ENCODE measurements around the gene RFC3. TPM values are rescaled to one million over a fixed set of nuclear protein-coding genes. Genes with fewer than 3 reads are reported as not detected.

Gene RFC3
- total RNA-seq, 1 donor from 2014 or later, result 82.7 TPM

DNA sequence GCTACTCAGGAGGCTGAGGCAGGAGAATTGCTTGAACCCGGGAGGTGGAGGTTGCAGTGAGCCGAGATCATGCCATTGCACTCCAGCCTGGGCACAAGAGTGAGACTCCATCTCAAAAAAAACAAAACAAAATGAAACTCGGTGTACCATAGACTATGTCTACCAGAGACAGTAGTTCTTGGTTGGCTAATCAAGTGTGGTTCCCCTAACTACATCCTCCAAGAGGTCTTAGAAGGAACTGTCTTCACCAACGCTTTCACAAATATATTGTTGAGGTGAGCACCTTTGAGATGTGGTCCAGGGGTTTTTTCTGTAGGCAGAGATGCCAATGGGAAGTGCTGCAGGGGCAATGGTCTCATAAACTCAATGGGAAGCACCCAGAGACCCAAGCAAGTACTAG is 48.0 kb downstream of the RFC3 start:
- Mint-ChIP-seq H3K4me3 (no peak overlapping the region), H3K9me3 (peaks cover 3% of the 10 kb centered on the region), H3K4me1 (peaks cover 6% of the 10 kb centered on the region), H3K27ac (no peak overlapping the region), H3K36me3 (peaks cover 21% of the 10 kb centered on the region), H3K27me3 (ENCODE audit: insufficient read depth, low read depth) (peaks cover 2% of the 10 kb centered on the region)
- H4K20me1 ChIP-seq (ENCODE audit: low read depth), result no peaks in the 10 kb centered on the region
- H3K27me3 ChIP-seq, result no peaks in the 10 kb centered on the region
- no peaks in the 10 kb centered on the region for H3K9me3 ChIP-seq (ENCODE audit: low read depth)
- DNase-seq (ENCODE audit: low spot score), result no peak
- no peak overlapping the region for H3K9ac ChIP-seq
- H3K4me1 ChIP-seq, result no peaks in the 10 kb centered on the region
- TF ChIP-seq EZH2phosphoT487 (IDR thresholded peaks at IDR 0.05) (no peak), EZH2 (IDR thresholded peaks at IDR 0.05) (no peak), CTCF (IDR thresholded peaks at IDR 0.05) (no peak)
- no peaks in the 10 kb centered on the region for H3K36me3 ChIP-seq
- no peak overlapping the region for H2AFZ ChIP-seq (replicated peaks)
- no peaks in the 10 kb centered on the region for H3F3A ChIP-seq (ENCODE audit: low read depth)
- H3K4me3 ChIP-seq, result no peak overlapping the region
- H3K27ac ChIP-seq, result no peak overlapping the region
- no peak overlapping the region for H3K4me2 ChIP-seq
- H3K79me2 ChIP-seq (ENCODE audit: low read depth), result no peaks in the 10 kb centered on the region

DNA sequence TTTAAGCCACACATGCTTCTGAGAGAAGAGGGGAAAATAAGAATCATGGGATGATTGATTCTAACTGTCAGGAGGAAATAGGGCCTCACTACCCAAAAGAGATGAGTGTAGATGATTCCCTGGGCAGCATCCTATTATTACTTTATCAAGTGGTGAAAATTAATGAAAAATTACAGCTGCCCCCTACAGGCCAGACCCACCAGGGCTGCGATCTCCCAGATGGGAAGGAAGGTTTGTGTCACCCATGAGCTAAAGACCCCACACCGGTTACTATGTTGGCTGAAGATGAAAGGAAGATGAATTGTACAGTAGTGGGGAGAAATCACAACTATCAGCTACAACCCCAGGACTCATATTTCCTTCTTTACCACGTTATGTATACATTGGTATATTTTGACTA is 49.5 kb downstream of the RFC3 start:
- Mint-ChIP-seq H3K9me3 (peaks cover 3% of the 10 kb centered on the region), H3K4me1 (peaks cover 9% of the 10 kb centered on the region), H3K4me3 (no peak overlapping the region), H3K36me3 (peaks cover 21% of the 10 kb centered on the region), H3K27me3 (ENCODE audit: insufficient read depth, low read depth) (peaks cover 4% of the 10 kb centered on the region), H3K27ac (no peak overlapping the region)
- no peak for DNase-seq (ENCODE audit: low spot score)
- H3K79me2 ChIP-seq (ENCODE audit: low read depth), result no peaks in the 10 kb centered on the region
- no peak overlapping the region for H3K4me2 ChIP-seq
- no peaks in the 10 kb centered on the region for H3K36me3 ChIP-seq
- no peaks in the 10 kb centered on the region for H3F3A ChIP-seq (ENCODE audit: low read depth)
- H3K4me1 ChIP-seq, result no peaks in the 10 kb centered on the region
- no peak overlapping the region for H3K4me3 ChIP-seq
- no peaks in the 10 kb centered on the region for H4K20me1 ChIP-seq (ENCODE audit: low read depth)
- H3K9ac ChIP-seq, result no peak overlapping the region
- H3K27me3 ChIP-seq, result no peaks in the 10 kb centered on the region
- no peaks in the 10 kb centered on the region for H3K9me3 ChIP-seq (ENCODE audit: low read depth)
- H2AFZ ChIP-seq (replicated peaks), result no peak overlapping the region
- no peak overlapping the region for H3K27ac ChIP-seq
- TF ChIP-seq CTCF (IDR thresholded peaks at IDR 0.05), result peak; percentile 12
- no peak for TF ChIP-seq EZH2phosphoT487 (IDR thresholded peaks at IDR 0.05)

GRCh38 chr13:33868343-33868994 is 50.5 kb downstream of the RFC3 start:
- no peak overlapping the region for H3K4me3 ChIP-seq
- TF ChIP-seq EZH2 (IDR thresholded peaks at IDR 0.05) (no peak), CTCF (IDR thresholded peaks at IDR 0.05) (no peak), EZH2phosphoT487 (IDR thresholded peaks at IDR 0.05) (no peak)
- H3K4me2 ChIP-seq, result no peak overlapping the region
- H4K20me1 ChIP-seq (ENCODE audit: low read depth), result no peaks in the 10 kb centered on the region
- Mint-ChIP-seq H3K4me3 (no peak overlapping the region), H3K9me3 (peaks cover 3% of the 10 kb centered on the region), H3K27ac (no peak overlapping the region), H3K27me3 (ENCODE audit: insufficient read depth, low read depth) (peaks cover 4% of the 10 kb centered on the region), H3K36me3 (peaks cover 21% of the 10 kb centered on the region), H3K4me1 (peaks cover 9% of the 10 kb centered on the region)
- DNase-seq (ENCODE audit: low spot score), result no peak
- no peaks in the 10 kb centered on the region for H3F3A ChIP-seq (ENCODE audit: low read depth)
- H3K79me2 ChIP-seq (ENCODE audit: low read depth), result no peaks in the 10 kb centered on the region
- H3K9me3 ChIP-seq (ENCODE audit: low read depth), result no peaks in the 10 kb centered on the region
- H3K4me1 ChIP-seq, result no peaks in the 10 kb centered on the region
- no peak overlapping the region for H2AFZ ChIP-seq (replicated peaks)
- H3K36me3 ChIP-seq, result no peaks in the 10 kb centered on the region
- H3K27ac ChIP-seq, result no peak overlapping the region
- H3K9ac ChIP-seq, result no peak overlapping the region
- no peaks in the 10 kb centered on the region for H3K27me3 ChIP-seq

Data from neural progenitor cell (in vitro differentiated cells).